GM18520 (cell line): ENCODE measurements around the gene EML2.
"Not testable (repeated sequence)": the region's sequence is repeated elsewhere in the genome, so short reads cannot be mapped to it uniquely, and the experiment has no call there.

ENCODE experiments used
- ATAC-seq: cut with Tn5 transposase; IDR thresholded peaks from one replicate; pipeline ENCODE4 v1.9.1; 2021; ENCODE audit not compliant: unreplicated experiment

Gene EML2

DNA sequence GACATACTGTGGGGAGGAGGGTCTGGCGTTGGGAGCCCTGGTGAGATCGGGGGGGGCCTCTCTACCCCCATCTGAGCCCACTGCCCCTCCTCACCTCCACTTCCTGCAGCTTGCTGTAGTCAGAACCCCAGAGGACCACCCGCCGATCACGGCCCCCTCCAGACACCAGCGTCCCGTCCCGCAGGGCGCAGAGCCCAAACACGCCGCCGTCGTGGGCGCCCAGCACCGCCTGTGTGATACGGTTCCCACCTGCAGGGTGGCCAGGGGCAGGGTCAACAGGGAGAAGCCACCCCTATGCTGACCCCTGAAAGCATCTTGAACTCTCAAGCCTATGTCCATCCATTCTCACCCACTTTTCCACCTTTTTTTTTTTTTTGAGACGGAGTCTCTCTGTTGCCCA lies 17.8 kb downstream of the EML2 start:
- no peak for ATAC-seq

DNA sequence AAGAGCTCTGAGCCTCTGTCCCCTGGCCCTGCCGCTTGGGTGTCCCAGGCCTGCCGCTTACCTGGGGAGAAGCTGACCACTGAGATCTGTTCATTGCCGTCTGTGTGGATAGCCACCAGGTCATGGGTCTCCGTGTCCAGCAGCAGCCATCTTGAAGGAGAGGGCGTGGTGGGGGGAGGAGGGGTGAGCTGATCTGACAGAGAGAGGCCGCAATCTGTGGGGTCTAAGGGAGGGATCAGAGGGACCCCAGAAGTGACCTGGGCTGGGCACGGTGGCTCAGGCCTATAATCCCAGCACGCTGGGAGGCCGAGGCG lies 22.5 kb downstream of the EML2 start:
- ATAC-seq, result no peak

DNA sequence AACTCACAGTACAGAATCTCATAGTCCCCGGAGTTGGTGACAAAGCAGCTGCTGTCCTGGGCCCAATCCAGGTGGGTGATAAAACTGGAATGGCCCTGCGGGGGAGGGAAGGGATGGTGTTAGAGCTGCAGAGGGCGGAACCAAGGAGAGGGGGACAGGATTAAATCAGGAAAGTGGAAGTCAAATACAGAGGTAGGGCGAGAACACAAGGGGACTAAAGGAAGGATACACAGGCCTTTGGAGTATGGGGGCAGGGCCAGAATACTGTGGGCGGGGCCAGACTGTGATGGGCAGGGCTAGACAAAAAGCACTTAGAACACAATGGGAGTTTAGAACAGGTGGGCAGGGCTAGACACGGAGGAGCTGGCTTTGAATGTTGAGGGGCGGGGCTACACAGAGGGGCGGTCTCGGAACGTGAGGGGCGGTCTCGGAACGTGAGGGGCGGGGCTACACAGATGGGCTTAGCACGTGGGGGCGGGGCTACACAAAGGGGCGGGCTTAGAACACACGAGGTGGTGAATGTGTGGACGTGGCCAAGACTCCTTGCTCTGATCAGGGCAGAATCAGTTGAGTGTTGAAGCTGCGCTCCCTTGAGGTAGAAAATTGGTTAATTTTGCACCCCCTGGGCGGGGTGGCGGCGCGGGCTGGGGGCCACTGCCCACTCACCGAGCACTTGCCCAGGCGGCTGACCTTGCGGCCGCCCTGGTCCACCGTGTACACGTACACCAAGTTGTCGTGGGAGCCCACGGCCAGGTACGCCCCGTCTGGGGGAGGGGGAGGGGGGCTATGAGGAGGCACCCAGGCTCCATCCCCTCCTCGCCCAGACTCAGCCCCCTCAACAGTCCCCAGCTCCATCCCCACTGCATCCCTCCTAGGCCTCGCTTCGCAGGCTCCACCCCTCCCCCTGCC lies 23.1 kb downstream of the EML2 start:
- ATAC-seq, result no peak

DNA sequence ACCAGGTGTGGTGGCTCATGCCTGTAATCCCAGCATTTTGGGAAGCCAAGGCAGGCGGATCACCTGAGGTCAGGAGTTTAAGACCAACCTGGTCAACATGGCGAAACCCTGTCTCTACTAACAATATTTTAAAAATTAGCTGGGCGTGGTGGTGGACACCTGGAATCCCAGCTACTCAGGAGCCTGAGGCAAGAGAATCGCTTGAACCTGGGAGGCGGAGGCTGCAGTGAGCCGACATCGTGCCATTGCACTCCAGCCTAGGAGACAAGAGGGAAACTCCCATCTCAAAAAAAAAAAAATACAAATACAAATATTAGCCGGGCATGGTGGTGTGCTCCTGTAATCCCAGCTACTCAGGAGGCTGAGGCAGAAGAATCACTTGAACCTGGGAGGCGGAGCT lies 24.1 kb downstream of the EML2 start:
- not testable (repeated sequence) for ATAC-seq

DNA sequence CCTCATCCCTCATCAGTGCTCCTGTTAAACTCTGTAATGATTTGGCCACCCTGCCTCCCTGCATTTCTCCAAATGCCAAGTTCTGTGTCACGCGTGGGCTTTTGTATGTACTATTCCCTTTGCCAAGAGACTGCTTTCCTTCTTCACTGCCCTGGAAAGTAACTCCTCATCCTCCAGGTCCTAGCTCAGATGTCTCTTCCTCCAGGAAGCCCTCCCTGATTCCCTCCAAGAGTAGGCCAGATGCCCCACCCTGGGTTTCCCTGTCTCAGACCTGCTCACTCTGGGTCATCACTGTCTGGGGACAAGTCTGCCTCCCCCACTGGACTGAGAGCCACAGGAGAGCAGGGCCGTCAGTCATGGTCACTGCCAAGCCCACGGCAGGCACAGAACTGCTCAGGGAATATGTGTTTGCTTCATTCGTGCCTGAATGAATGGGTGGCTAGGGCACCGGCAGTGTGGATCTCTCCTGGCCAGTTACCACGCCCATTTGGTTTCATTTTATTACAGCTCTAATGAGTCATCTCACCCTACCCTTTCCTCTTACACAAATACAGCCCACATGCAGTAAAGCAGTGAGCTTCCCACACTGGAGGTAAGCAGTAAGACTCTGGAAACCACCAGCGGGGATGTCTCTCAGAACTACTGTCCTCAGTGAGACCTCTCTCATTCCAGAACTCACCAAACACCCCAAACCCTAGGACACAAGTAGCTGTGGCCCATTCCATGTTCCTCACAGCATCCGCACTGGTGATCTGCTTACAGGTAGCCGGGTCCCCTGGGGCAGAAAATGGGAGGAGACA lies 25.1 kb downstream of the EML2 start:
- ATAC-seq, result peak; percentile 52

DNA sequence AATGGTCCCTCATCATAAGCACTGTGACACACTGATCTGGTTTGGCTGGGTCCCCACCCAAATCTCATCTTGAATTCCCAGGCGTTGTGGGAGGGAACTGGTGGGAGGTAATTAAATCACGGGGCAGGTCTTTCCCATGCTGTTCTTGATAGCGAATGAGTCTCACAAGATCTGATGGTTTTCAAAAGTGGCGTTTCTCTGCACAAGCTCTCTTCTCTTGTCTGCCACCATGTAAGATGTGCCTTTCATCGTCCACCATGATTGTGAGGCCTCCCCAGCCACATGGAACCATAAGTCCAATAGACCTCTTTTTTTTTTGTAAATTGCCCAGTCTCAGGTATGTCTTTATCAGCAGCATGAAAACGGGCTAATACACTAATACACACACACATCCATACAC lies 30.2 kb downstream of the EML2 start:
- ATAC-seq, result no peak

DNA sequence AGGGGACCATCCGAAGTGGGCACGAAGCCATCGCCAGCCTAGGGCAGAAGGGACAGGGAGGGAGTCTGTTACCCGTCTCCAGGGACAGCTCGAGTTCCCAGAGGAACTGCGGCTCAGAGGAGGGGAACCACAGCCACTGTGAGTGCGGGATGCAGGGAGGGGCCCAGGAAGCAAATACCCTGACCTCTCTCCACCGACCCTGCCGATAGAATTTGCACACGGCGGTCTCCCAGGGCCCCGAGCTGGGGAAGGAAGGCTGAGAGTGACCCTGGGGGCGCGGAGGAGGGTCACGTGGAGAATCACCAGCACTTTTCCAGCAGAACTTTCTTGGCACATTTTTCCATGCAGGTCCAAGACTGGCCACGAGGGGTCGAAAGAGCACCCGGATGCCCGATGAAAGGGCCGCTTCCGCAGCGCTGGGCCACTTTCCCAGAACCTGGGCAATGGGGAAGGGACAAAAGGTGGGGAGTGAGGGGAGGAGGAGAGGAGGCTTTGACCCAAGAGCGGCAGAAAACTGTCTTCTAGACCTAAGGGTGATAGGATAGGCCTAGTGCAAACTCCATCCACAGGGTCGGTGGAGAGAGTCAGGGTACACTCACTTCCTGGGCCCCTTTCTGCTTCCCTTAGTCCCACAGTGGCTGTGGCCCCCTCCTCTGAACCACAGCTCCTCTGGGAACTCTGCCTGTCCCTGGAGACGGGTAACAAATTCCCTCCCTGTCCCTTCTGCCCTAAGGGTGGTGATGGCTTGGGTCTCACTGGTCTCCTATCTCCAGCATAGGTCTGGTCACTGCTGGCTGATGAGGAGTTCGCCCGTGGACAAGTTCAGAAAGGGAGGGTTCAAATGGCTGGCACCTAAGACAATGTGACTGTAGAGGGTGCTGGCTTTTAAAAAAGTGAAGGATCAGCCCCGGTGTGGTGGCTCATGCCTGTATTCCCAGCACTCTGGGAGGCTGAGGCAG lies 31.8 kb downstream of the EML2 start:
- no peak for ATAC-seq

DNA sequence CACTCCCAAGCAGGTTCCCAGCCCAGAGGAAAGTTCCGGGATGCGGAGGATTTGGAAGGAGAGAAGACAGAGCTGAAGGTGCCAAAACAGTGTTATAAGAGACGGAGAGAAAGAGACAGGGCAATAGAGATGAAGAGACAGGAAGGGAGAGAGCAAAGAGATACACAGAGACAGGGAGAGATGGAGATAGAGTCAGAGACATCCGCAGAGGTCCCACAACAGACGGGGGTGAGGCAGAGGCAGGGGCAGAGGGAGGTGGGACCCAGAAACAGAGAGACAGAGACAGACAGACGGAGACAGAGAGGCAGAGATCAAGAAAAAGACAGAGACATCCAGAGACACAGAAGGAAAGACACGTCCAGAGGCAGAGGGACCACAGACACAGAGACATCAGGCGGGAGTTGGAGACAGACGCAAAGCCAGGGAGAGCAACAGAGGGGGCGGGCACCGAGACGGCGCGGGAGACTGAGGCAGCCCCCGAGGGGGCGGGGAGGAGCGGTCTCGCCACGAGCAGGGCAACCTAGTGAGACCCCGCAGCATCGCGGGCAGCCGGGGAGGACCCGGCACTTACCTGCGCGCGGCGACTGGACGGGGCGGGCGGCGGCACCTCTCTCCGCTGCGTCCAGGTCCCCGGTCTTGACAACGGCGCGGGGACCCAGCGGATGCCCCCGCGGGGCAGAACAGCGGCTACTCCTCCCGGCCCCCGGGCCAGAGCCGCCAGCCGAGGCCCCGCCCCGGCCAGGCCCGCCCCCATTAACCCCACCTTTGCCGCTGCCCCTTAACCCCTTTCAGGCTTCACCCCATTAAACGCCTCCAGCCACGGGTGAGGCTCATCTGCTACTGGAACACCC lies 37.4 kb downstream of the EML2 start, which contains the start of gene GPR4:
GPR4 (minus strand) TSS at position 689 of the 851 bp plus-strand sequence. CDS start 10,346 bp downstream, outside the sequence.
- no peak for ATAC-seq

DNA sequence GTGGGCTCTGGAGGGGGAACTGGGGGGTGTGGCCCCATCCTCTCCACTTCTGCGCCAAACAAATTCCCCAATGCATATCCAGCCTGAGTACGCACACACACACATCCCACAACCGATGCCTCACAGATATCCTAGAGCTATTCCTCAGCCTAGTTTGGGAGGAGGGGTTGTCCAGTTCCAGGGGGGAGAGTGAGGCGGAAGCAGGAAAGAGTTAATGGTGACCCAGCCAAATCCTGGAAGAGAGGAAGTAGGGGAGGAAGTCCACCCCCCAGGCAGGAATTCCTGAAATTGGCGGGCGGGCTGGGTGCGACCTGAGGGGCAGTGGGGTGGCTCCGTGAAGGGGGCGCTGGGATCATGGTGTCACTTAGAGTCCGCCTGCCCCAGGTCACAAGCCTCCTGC lies 38.1 kb downstream of the EML2 start:
- no peak for ATAC-seq

DNA sequence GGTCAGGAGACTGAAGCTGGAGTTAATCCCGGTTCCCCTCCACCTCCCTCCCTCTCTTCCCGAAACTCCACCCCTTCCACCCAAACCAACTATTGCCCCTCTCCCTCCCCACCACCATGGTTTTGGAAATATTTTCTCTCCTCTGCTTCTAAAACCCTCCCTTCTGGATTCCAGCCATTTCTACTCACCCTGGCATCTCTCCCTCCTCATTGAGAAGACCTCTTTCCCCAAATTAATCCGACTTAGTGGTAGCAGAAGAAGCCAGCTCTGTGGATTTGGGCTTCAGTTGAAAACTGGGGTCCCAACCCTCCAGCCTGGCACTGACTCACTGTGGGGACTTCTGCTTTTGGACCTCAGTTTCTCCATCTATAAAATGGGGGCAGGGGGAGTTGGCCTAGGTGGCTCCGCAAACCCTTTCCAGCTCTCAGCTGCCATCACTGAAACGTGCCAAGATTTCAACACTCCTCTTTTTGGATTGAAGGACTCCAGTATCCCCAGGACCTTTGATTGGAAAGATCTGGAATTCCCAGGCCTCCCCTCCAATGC lies 38.8 kb downstream of the EML2 start:
- ATAC-seq, result no peak

DNA sequence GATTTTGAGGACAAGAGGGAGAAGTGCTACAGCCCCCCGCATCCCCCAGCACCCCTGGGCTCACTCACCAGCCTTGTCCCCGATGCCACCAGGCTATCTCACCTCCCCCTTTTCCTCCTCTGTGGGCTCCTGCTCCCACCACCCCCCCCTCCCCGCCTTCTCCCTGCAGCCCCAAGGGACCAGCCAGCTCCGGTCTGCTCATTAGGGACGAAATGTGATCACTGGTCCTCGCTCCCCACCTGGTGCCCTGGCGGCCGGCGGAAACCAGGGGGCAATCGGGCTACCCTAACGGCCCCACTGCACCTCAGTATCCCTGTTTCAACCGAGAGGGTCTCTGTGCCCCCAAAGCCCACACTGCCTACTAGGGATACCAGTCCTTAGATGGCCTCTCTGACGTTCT lies 39.9 kb downstream of the EML2 start:
- ATAC-seq, result no peak

DNA sequence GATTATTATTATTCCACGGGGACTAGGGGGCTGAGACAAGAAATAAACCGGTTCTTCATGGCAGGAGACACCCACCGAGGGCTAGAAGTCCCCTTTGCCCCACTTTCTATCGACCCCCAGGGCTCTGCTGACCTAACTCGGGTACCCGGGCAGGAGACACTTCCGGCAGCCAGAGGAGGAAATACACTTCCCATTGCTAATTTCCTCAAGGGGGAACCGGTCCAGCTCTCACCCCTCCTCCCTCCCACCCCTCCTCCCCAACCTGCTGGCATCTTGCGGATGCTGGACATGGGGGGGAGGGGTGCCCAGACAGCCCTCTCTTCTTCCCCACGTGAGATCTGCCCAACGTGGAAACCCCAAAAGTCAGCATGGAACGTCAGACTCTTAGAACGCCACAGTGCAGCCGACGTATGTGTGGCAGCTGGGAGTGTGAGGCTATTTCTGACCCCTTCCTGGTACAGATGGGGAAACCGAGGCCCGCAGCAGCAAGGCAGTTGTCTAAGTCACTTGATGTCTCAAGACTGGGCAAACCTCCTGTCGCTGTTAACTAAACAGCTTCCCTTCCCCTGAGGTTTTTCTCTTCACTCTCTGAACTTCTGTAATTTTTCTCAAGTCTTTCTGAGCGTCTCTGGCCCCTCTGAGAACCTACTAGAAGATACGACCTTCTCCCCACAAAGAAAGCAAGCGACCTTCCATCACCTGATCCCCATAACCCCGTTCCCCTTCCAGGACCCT lies 40.8 kb downstream of the EML2 start:
- no peak for ATAC-seq

DNA sequence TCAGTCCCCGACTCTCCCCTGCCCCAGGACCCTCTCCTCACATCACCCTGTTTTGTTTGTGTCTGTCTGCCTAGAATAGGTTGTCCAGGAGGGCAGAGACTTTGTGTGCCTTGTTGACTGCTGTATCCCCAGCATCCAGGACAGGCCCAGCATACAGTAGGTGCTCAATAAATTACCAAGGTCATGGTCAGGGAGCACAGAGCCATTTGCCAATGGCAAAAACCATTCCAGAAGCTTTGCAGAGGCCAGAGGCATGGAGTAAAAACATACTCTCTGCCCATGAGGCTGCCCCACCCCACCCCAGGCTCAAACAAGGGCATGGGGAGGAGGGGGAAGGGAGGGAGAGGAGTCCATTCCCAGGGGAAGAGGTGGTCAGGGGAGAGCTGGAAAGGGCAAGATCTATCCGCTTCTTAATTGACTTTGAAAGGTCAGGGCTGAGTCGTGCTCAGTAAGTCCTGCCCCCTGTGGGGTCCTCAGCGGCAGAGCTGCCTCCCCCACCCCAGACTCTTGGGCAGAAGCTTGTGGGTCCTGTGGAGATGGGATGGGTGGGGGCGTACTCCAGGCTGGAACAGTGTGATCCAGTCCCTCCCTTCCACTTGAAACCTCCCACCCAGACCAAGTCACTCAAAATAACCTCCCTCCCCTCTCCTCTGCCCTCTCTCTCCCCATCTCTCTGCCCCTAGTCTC lies 41.6 kb downstream of the EML2 start:
- no peak for ATAC-seq

DNA sequence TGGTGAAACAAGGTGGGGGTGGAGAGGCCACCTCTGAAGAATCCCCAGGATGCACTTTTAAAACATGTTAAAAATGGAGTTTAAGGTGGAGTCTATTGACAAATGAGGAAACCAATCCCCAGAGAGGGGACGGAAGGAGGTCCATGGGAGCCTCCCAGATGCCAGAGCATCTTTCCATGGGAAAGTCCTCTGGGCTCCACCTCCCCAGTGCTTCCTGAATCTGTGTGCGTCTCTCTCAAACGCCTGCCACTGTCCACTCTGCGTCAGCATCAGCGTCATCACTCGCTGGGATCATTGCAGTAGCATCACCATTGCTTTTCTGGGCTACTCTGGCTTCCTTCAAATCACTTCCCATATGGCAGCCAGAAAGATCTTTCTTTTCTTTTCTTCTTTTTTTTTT lies 43.4 kb downstream of the EML2 start:
- no peak for ATAC-seq

DNA sequence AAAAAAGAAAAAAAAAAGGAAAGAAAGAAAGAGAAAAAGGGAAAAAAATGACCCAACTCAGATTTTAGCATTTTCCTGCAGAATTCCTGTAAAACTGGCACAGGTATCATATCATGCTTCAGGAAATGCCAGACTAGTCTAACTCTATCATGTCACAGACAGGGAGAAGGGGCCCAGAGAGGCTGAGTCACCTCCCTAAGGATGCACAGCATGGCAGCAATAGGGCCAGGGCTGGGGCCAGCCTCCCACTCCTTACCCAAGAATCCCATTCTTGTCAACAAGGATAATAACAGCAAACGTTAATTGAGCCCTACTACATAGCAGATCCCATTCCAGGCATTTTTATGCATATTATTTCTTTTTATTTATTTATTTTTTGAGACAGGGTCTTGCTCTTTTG lies 45.7 kb downstream of the EML2 start:
- ATAC-seq, result no peak

DNA sequence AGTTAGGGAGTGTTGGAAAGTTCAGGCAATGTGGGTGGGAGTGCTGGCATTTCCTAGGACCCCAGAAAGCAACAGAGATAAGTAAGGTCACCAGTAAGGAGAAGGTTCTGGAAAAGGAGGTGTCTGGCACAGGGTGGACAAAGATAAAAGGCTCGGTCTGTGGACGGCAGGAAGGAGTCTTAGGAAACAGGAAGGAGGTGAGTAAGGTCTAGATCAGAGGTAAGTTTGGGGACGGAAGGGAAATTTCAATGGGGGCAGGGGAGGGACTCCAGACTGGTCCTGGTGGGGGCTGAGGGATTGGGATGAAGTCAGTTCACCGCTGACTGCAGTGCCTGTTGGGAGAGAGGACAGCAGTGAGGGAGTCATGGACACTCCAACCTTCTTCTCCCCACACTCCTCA lies 46.8 kb downstream of the EML2 start:
- ATAC-seq, result no peak

DNA sequence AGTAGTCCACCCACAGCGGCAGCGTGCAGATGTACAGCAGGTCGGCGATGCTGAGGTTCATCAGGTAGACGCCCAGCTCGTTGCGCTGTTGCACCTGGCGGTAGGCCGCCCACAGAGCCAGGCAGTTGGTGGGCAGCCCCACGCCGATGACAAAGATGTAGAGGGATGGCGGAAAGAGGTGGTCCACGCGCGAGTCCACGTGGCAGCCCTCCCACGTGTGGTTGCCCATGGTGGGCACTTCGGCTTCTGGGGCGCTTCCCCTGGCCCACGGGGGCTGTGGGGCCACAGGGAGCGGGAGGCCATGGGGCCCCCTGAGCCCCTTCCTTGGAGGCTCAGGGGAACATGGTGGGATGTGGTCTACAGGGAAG lies 47.6 kb downstream of the EML2 start:
- ATAC-seq, result no peak

DNA sequence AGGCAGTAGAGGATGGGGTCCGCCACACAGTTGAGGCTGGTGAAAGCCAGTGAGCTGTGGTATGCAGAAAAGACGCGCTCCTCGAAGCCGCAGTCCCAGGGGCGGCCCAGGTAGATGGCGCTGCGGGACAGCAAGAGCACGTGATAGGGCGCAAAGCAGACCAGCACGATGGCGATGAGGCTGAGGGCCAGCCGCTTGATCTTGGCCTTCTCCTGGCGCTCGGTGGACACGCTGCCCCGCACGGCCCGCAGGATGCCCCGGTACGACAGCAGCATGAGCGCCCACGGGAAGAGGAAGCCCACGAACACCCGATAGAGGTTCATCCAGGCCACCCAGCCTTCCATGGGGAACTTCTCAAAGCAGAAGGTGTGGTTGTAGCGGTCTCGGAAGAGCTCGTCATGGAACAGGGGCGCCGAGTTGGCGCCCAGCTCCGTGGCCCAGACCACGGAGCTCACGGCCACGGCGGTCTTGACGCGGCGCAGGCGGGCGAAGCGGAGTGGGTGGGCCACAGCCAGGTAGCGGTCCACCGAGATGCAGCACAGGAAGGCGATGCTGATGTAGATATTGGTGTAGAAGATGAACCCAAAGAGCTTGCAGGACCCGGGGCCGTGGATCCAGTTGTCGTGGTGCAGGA lies 48.1 kb downstream of the EML2 start:
- no peak for ATAC-seq
